GM13976 (cell line): Measurements from ENCODE around the gene TRANK1.

Source experiments
- DNase-seq: peaks from one replicate; pipeline ENCODE4 v3.0.0; 2012; ENCODE audit warnings: low spot score
- CTCF ChIP-seq: IDR thresholded peaks from 2 replicates; pipeline ENCODE4 v1.5.1; 2012; ENCODE audit warnings: borderline replicate concordance, mild to moderate bottlenecking; ENCODE audit not compliant: insufficient read depth; ENCODE audit errors: extremely low read depth, missing control alignments, control extremely low read depth
- in situ Hi-C: fragments of 300-500 bp; cut with MboI; formaldehyde crosslinking; loops from one replicate; pipeline ENCODE4 v1.12.0; 2022; ENCODE audit warnings: low sequenced_read_pairs, mixed read lengths, inconsistent platforms; ENCODE audit not compliant: unreplicated experiment

The TRANK1 gene

GRCh38 chr3:36842275-36842674, 102.6 kb downstream of the TRANK1 start:
- in situ Hi-C loops, result no loop called here
- no peak for DNase-seq
- no peak for TF ChIP-seq CTCF

DNA sequence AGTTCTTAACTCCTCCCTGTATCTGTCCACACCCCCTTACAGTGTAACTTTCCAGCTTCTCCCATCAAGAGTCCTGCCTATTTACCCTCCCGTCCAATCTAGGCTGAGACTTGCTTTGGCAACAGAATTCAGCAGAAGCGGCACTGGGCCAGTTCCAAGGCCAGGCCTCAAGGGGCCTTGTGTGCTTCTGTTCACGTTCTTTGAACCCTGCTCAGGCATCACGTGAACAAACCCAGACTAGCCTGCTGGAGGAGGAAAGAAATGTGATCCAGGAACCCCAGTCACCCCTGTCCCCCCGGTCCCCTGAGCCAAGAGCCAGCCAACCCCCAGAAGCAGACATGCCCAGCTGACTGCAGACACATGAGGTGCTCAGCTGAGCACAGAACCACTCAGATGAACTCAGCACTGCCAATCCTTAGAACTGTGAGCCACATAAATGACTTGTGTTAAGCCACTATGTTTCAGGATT, 104.4 kb downstream of the TRANK1 start:
- in situ Hi-C loops, result no loop called here
- no peak for DNase-seq
- no peak for TF ChIP-seq CTCF

- peak; percentile 31 for TF ChIP-seq CTCF
- in situ Hi-C loops, result no loop called here
- no peak for DNase-seq
These were observed 107.8 kb downstream of the TRANK1 start for GRCh38 chr3:36837089-36837488.

- TF ChIP-seq CTCF, result no peak
- DNase-seq, result no peak
- in situ Hi-C loops, result no loop called here
These were observed 111.6 kb downstream of the TRANK1 start for GRCh38 chr3:36833160-36833814.

DNA sequence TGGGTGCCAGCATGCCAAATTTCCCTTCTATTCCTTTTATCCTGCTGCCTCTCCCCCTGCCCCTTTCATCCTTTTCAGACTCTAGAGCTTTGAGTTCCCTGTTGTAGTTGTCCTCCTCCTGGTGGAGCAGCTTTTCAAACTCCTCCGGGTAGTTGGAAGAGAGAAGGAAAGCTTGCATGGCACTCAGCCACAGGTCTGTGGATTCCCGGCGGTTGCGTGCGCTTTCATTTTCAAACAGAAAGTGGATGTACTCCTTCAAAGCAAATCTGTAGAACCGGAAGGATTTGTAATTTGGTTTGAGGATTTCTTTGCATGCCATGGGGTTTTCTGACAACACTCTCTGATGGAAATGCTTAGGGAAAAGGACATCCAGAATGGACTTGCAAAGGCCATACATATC, 112.4 kb downstream of the TRANK1 start:
- no peak for TF ChIP-seq CTCF
- DNase-seq, result no peak
- in situ Hi-C loops, result no loop called here

DNA sequence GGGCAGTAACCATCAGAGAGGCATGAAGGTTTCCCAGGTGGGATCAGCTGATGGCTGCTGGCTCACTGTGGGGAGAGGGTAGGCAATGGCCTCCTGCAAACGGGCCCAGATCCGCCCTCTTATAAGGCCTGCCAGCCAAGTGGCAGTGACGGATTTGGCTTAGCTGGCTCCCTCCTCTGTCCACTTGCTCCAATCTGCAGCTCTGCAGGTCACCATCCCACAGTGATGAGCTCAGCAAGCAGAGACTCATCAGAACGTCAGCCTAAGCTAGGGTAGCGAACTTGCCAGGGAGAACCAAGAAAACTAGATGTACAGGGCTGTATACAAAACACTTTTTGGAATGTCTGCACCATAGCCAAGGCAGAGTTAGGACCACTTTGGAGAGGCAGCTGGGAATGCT, 117.7 kb downstream of the TRANK1 start:
- DNase-seq, result no peak
- no peak for TF ChIP-seq CTCF
- in situ Hi-C loops, result no loop called here

- no peak for TF ChIP-seq CTCF
- DNase-seq, result no peak
- in situ Hi-C loops, result no loop called here
These were observed 118.6 kb downstream of the TRANK1 start for GRCh38 chr3:36826240-36826639.
